8988T (cell line): Measurements from ENCODE around the gene PPFIBP2.

Experiments
- DNase-seq: peaks from one replicate; pipeline ENCODE4 v3.0.0; 2011

The PPFIBP2 gene

DNA sequence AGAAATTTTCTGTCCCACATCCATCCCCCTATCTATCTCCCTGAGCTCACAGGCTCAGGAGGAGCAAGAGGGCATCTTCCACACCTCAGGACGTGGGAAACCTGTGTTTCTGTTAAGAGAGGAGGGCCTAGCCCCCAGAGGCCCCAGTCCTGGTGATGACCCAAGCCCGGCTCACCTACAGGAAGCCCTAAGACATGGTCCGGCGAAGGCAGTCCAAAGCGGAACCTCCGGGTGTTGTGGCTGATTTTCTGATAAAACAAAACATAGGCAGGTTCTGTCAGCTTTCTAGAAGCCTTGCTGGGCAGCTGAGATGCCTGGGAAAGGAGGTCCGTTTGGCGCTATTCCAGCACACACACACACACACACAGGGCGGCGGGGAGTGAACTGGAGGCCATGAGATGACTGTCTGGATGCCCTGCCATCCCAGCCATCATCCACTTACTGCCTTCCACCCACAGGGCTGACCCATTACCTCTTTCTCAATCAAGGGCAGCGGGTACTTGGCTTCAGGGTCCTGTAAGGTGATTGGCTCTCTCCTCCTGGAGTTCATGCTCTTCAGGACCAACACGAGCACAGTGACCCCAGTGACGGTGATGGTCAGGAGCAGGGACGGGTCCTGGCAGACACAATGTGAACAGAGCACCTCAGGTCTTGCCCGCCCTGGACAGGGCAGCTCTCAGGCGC is 158.6 kb downstream of the PPFIBP2 start:
- no peak for DNase-seq

DNA sequence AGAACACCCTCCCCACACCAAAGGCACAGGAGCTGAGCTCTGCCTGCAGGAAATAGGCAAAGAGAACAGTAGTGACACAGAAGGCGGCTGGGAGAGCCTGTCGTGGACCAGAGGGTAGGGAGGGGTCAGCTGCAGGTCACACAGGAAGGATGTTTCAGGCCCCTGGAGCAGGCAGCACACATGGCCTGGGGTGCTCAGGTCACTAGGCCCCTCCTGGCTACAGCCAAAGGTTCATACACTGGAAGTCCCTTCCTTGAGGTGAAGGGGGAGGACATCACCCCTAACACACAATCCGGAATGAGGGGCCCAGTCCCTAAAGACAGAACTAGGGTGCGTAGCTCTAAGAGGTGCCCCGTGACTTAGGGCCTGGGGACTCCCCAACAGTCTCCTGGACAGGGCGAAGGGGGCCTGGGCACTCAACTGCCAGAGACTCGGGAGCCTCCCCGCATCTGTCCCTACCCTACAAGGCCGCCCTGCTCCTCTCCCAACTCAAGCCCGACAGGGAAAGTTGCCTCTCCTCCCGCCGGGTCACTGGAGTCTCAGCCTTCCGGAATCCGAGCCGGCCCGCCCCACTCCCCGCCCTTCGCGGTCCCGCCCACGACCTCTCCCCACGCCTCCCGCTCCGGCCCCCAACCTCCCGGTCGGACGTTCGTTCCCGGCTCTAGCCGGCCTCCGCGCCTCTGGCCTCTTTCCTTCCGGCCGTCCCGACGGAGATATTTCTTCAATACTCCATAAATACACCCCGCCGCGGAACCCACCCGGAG is 159.3 kb downstream of the PPFIBP2 start, which contains the start of gene CYB5R2:
Gene CYB5R2 (minus strand): TSS at position 541 of the 764 bp plus-strand sequence. CDS start 675 bp downstream, outside the sequence.
- no peak for DNase-seq

DNA sequence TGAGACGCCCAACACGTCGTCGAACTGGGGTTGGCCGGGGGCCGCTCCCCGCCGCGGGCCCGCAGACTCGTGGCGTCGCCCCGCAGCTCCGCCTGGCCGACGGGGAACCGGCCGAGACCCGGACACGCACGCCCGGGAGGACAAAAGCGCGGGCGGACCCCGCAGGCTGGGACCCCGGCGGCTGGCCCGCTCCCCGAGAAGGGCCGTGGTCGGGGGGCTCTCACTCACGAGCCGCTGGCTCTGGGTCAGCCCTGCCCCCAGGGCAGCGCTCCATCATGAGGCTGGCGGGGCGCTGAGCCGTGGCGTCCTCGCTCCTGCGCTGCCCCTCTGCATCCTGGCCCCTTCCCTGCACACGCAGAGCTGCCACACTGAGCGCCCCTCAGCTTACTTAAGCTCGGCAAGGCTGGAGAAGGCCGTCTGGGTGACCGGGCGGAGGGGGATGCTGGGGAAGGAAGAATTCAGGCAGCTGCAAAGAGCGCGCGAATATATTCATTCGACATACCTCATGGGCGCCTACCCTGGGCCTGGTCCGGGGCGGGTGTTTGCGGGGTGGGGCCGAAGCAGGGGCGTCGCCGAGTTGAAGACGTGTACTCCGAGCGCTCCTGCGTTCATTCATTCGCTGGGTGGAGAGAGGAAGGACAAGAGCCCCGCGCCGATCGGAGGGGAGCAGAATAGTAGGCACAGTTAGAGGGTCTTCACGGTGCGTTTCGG is 160.1 kb downstream of the PPFIBP2 start:
- no peak for DNase-seq

DNA sequence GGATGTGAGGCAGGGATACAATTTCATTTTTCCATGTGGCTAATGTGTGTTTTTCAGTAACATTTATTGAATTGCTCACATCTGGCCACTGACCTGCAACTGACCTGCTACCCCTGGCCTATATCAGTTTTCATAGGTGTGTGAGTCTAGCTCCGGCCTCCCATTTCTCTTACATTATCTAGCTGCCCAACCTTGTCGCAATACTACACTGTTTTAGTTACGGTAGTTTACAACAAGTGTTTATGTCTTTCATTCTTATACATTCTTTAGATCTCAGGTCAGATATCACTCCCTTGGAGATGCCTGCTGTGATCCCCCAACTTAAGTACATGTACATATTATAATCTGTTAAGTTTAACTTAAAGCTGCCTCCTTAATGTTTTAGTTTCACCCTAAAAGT is 161.8 kb downstream of the PPFIBP2 start:
- DNase-seq: no peak

DNA sequence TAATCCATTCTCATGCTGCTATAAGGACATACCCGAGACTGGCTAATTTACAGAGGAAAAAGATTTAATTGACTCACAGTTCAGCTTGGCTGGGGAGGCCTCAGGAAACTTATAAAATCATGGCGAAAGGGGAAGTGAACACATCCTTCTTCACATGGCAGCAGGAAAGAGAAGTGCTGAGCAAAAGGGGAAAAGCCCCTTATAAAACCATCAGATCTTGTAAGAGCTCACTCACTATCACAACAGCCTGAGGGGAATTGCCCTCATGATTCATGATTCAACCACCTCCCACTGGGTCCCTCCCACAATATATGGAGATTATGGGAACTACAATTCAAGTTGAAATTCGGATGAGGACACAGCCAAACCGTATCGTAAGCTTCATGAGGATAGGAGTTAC is 163.3 kb downstream of the PPFIBP2 start:
- no peak for DNase-seq

DNA sequence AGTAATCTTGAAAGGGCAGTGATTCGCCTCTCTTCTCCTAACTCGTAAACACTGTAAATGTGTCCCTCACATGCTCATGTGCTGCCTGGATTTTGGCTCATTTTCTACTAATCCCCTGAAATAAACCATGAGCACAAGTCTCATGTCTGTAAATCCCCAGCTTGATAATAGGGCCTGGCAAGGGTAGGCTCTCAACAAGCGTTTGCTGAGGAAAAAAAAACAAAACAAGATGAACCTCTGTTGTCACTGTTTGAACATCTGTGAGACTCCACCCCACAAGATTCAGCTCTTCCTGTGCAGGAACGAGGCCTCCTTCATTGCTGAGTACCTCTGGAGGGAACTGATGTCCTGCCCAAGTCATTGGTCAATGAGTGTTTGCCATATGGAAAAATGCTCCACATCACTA is 164.0 kb downstream of the PPFIBP2 start:
- DNase-seq: no peak

DNA sequence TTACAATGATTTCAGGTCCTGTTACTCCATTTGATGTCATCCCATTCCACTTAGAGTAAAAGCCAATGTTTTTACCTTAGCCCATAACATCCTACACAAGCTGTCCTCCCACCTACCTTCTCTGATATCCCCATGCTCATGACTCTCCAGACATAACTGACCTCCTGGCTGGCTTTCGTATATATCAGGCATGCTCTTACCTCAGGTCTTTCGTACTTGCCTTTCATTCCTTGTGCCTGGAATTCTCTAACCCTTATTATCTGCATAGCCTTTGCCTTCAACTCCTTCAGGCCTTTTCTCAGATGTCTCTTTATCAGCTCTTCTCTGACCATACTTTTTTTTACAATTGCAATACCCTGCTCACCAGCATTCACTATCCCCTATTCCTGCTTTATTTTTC is 169.8 kb downstream of the PPFIBP2 start:
- DNase-seq: no peak

DNA sequence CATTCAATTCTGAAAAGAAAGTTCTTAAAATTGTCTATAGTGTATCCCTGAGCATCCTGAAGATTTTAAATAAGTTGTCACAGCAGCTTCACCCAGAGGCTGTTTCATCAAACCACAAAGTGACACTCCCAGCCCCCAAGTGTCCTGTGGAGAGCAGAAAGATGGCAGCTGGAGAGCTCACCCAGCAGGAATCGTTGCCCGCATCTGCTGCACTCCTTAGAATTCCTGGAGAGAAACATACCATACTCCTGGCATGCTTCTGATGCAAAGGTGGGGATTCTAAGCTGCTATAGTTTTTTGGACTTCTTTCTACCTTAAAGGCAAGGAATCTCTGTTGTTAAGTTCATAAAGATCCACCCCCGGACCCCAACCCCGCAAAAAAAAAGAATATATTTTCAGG is 173.0 kb downstream of the PPFIBP2 start:
- DNase-seq: no peak

DNA sequence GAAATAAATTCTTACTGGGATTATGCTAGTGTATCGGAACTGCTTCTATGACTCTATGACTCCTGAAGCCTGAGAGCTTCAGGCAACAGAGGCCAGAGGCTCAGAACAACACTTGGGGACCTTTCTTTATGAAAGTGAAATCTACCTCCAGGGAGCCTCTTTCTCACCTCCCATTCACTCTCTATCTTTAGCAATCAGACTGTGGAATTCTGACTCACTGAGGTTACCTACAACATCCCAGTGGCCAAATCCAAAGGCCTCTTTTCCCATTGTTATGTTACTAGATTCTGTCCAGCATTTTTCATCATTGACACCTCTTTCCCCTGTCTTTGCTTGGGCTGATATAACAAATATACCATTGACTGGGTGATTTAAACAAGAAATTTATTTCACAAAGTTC is 173.6 kb downstream of the PPFIBP2 start:
- DNase-seq: no peak

DNA sequence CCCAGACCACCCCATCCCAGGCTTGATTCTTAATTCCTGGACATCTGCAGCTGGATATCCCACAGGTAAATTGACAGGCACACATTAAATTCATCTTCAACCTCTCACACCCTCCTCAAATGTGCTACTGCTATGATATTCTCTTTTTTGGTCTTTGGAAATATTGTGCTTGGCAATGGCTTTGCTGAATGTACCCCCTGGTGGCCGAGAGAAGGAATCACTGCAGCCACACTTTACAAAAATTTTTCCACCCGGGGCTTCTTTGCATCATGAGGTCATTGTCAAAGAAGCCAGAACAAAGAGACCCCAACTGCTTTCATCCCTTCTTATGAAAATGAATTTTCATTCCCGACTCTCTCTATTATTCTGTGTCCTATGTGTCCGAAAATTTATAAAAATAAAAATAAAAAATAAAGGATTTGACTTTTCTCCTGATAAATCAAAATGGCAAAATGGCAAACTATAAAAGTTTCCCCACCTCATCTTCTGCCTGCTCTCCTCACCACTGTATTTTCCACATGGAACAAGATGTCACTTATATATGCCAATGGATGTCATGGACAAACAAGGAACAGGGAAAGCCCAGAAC is 174.5 kb downstream of the PPFIBP2 start:
- DNase-seq: no peak

DNA sequence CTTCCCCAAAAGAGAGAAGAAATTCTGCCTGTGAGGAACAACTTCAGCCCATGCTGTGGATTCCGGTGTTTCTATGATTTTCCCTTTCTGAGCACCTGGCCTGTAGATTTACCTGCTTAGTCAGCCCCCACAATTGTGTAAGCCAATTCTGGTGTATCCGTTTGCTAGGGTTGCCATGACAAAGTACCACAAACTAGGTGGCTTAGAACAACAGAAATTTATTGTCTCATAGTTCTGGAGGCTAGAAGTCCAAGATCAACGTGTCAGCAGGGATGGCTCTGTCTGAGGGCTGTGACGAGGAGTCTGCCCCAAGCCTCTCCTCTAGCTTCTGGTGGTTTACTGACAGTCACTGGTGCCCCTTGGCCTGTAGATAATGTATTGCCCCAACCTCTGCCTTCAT is 175.4 kb downstream of the PPFIBP2 start:
- DNase-seq: no peak

DNA sequence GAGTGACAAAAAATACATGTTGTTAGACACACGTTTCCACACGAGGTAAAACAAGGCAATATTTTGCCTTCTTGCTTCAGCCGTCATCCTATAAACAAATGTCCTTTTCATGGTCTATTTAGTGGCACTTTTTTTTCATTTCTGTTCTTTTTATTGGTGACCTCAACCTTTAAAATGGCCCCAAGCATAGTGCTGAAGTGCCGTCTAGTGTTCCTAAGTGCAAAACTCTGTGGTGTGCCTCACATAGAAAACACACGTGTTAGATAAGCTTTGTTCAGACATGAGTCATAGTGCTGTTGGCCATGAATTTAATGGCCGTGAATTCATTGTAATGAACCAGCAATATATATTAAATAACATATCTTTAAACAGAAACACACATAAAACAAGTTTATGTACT is 176.8 kb downstream of the PPFIBP2 start:
- no peak for DNase-seq

DNA sequence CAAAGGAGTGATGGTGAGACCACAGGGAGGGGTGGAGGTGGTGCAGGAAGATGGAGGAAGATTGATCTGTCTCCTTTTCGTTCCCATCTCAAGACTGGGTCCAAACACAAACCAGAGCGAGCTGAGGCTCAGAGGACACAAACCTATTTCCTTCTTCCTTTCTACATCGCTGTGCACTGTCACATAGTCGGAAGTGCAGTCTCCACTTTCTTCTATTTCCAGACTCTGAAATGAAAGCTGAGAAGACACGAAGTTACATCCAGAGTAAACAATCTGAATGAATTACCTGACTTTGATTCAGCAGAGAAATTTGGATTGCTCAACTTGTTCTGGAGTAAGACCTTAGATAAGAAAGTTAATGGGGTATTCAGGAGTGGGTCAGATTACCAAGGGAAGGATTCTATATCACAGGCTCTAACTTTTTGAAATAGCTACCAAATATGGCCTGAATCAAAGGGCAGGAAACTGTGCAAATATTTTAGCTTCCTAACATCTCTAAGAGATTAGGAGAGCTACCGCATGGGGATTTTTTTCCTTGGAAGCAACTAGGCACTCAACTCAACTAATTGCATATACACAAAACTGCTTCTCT is 178.1 kb downstream of the PPFIBP2 start:
- DNase-seq: no peak

DNA sequence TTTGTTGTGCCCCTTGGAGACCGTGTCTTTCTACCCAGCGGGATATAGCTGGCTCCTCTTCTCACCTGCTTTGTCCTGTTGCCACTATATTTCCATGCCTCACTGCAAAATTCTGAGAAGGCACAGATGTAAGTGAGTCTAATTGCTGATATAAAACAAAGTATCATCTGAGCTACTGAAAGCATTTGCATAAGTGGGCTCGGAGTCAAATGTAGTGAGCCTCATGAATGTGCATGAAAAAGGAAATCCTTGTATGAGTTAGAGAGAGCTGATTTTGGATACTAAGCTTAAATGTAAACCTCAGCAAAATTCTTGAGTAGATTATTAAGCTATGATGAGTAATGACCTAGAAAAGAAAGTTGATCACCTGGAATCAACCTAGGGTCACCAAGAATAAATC is 178.6 kb downstream of the PPFIBP2 start:
- no peak for DNase-seq

DNA sequence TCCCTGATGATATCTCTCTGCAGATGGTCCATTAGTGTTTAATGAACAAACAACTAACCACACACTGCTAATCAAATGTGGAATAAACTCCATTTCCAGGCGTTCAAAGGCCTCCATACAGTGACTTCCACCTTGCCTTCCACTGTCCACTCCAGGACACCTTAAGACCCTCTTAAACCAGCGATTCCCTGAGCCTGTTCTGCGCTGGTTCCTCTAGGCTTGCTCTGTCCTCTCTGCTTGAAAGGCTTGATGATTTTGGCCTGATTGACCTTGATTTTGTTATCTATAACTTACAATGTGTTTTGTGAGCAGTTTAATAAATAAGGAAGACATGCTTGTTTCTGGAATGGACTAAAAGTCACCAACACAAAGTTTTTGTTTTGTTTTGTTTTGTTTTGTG is 180.4 kb downstream of the PPFIBP2 start:
- no peak for DNase-seq

DNA sequence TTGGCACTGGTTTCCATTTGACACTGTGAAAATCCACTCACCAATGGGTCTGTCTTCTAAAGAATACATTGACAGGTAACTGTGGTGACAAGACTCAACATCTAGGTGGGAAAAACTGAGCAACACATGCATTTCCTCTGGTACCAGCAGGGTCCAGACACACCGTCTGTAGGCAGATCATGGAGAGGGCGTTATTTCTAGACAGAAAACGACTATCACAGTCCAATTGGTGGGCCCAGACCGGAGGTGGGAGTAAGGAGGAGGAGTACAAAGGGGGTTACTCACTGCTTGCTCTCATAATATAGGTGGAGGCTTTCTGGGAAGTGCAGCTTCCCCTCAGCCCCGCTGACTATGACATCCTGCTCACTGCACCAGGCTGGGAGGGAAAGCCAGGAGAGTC is 182.6 kb downstream of the PPFIBP2 start:
- no peak for DNase-seq
